Kasumi-1 (cell line): Measurements from ENCODE around the gene MGAT4C.
A peak's percentile ranks its signal among the peaks of the same experiment; 100 is the strongest.
"Not testable (repeated sequence)": the region's sequence is repeated elsewhere in the genome, so short reads cannot be mapped to it uniquely, and the experiment has no call there.

ENCODE experiments used
- DNase-seq, 2 experiments: peaks; one replicate each; lab custom pipeline; 2025; lab: John Stamatoyannopoulos, UW

MGAT4C gene

GRCh38 chr12:86256163-86256562, at the start of gene MGAT4C:
MGAT4C (minus strand) TSS chr12:86256391.
- no peak for DNase-seq

GRCh38 chr12:86296396-86296795, 40.2 kb upstream of the MGAT4C start:
- DNase-seq, result not testable (repeated sequence)

GRCh38 chr12:86293682-86294240, 37.6 kb upstream of the MGAT4C start:
- no peak for DNase-seq

- DNase-seq, result no peak
These were observed 36.3 kb upstream of the MGAT4C start for GRCh38 chr12:86292480-86292879.

GRCh38 chr12:86290615-86291014, 34.4 kb upstream of the MGAT4C start:
- no peak for DNase-seq

GRCh38 chr12:86286119-86286518, 29.9 kb upstream of the MGAT4C start:
- no peak for DNase-seq

GRCh38 chr12:86283620-86284019, 27.4 kb upstream of the MGAT4C start:
- DNase-seq, result no peak

GRCh38 chr12:86275356-86275755, 19.2 kb upstream of the MGAT4C start:
- DNase-seq, result no peak

GRCh38 chr12:86265329-86265695, 9.1 kb upstream of the MGAT4C start:
- no peak for DNase-seq

- DNase-seq, result no peak
These were observed 8.5 kb upstream of the MGAT4C start for GRCh38 chr12:86264451-86265328.

GRCh38 chr12:86261578-86261977, 5.4 kb upstream of the MGAT4C start:
- peak; percentile 6 to 11 for DNase-seq

- DNase-seq, result no peak
These were observed 5.0 kb upstream of the MGAT4C start for GRCh38 chr12:86261142-86261541.

- DNase-seq, result no peak
These were observed 4.0 kb upstream of the MGAT4C start for GRCh38 chr12:86260183-86260582.

GRCh38 chr12:86257134-86257533, 943 bp upstream of the MGAT4C start:
- DNase-seq, result no peak

GRCh38 chr12:86254399-86255107, 1.6 kb downstream of the MGAT4C start:
- DNase-seq, result no peak

- no peak for DNase-seq
These were observed 6.3 kb downstream of the MGAT4C start for GRCh38 chr12:86249851-86250250.

- no peak for DNase-seq
These were observed 6.9 kb downstream of the MGAT4C start for GRCh38 chr12:86249276-86249675.

GRCh38 chr12:86247871-86248270, 8.3 kb downstream of the MGAT4C start:
- no peak for DNase-seq

GRCh38 chr12:86241600-86241999, 14.6 kb downstream of the MGAT4C start:
- DNase-seq, result no peak

- DNase-seq, result no peak
These were observed 21.8 kb downstream of the MGAT4C start for GRCh38 chr12:86234316-86234855.

- DNase-seq, result no peak
These were observed 23.1 kb downstream of the MGAT4C start for GRCh38 chr12:86233126-86233525.

- DNase-seq, result no peak
These were observed 25.6 kb downstream of the MGAT4C start for GRCh38 chr12:86230516-86231146.
